ENCODE data around the gene TAPBP.
A peak's percentile ranks its signal among the peaks of the same experiment; 100 is the strongest.
"Not testable (repeated sequence)": the region's sequence is repeated elsewhere in the genome, so short reads cannot be mapped to it uniquely, and the experiment has no call there.

Gene TAPBP

GRCh38 chr6:33295621-33296369 is 18.1 kb downstream of the TAPBP start:
- DNase-seq = no peak

- no peak for DNase-seq
Observed at GRCh38 chr6:33294086-33294823, 19.6 kb downstream of the TAPBP start.

- DNase-seq = no peak
Observed at GRCh38 chr6:33292996-33293682, 20.7 kb downstream of the TAPBP start.

- no peak for DNase-seq
Observed at GRCh38 chr6:33290459-33290858, 23.4 kb downstream of the TAPBP start.

- no peak for DNase-seq
Observed at GRCh38 chr6:33289784-33290315, 24.0 kb downstream of the TAPBP start.

- DNase-seq = peak; percentile 32 to 61 (median 55)
Observed at GRCh38 chr6:33288921-33289783, 24.7 kb downstream of the TAPBP start, which contains the start of the genes PFDN6 and WDR46. Gene PFDN6 (plus strand): TSS chr6:33289601. CDS start chr6:33289857, 256 bp downstream. Gene WDR46 (minus strand): TSS chr6:33289239. CDS start chr6:33289170, 69 bp downstream.

GRCh38 chr6:33288141-33288920 is 25.5 kb downstream of the TAPBP start:
- DNase-seq = no peak

- no peak for DNase-seq
Observed at GRCh38 chr6:33286946-33287914, 26.6 kb downstream of the TAPBP start.

- not testable (repeated sequence) for DNase-seq
Observed at GRCh38 chr6:33285214-33285613, 28.7 kb downstream of the TAPBP start.

- DNase-seq = no peak
Observed at GRCh38 chr6:33280539-33280938, 33.3 kb downstream of the TAPBP start.

- no peak for DNase-seq
Observed at GRCh38 chr6:33279971-33280511, 33.8 kb downstream of the TAPBP start.

- DNase-seq = no peak
Observed at GRCh38 chr6:33279257-33279695, 34.6 kb downstream of the TAPBP start.

GRCh38 chr6:33278810-33279209 is 35.1 kb downstream of the TAPBP start:
- no peak for DNase-seq

GRCh38 chr6:33278392-33278741 is 35.5 kb downstream of the TAPBP start:
- no peak for DNase-seq

- no peak for DNase-seq
Observed at GRCh38 chr6:33277663-33278391, 36.1 kb downstream of the TAPBP start.

GRCh38 chr6:33276864-33277662 is 36.8 kb downstream of the TAPBP start, which contains the start of gene B3GALT4:
Gene B3GALT4 (plus strand): TSS chr6:33277123. CDS start chr6:33277420, 297 bp downstream.
- DNase-seq = peak; percentile 45 to 65 (median 57)

GRCh38 chr6:33276581-33276863 is 37.4 kb downstream of the TAPBP start:
- DNase-seq = no peak
